ENCODE measurements around the gene TMEM269. TPM values are rescaled to one million over a fixed set of nuclear protein-coding genes. Genes with fewer than 3 reads are reported as not detected.

The TMEM269 gene
- total and polyA plus RNA-seq, 2 experiments from 2014 or later = not detected

GRCh38 chr1:42833981-42834380 is 49.2 kb downstream of the TMEM269 start:
- no peak for DNase-seq
- Histone ChIP-seq H3K9me3 (ENCODE audit: low read depth) (no peaks in the 10 kb centered on the region), H3K9ac (no peak overlapping the region), H3K79me2 (ENCODE audit: insufficient read depth) (no peaks in the 10 kb centered on the region), H3K4me1 (ENCODE audit: insufficient read depth) (no peaks in the 10 kb centered on the region), H3K36me3 (ENCODE audit: low read depth) (peaks cover 16% of the 10 kb centered on the region; the same call in 1 of the 2 replicates), H2AFZ (no peak overlapping the region), H3F3A (ENCODE audit: insufficient read depth) (no peaks in the 10 kb centered on the region), H4K20me1 (ENCODE audit: insufficient read depth) (no peaks in the 10 kb centered on the region), H3K4me2 (ENCODE audit: unreplicated experiment) (no peak overlapping the region), H3K27me3 (replicated peaks; ENCODE audit: insufficient read depth) (no peaks in the 10 kb centered on the region), H3K4me3 (no peak overlapping the region), H3K27ac (no peak overlapping the region), H3K9me2 (ENCODE audit: insufficient read depth) (no peaks in the 10 kb centered on the region)
- in situ Hi-C loops (cut with MboI) = no loop called here
- TF ChIP-seq EZH2phosphoT487 (IDR thresholded peaks at IDR 0.05; ENCODE audit: insufficient read depth, low read depth) (no peak), EZH2 (IDR thresholded peaks at IDR 0.05; ENCODE audit: insufficient read depth, poor library complexity, severe bottlenecking) (no peak)
- WGBS, 2 experiments (ENCODE audit: low coverage in 1 of 2, low lambda C conversion rate in 2 of 2, missing lambda C conversion rate in 2 of 2) = 94 to 98% methylated on average over 4 of the region's 4 CpGs

GRCh38 chr1:42834803-42835202 is 50.0 kb downstream of the TMEM269 start:
- in situ Hi-C loops (cut with MboI) = no loop called here
- Histone ChIP-seq H3K4me1 (ENCODE audit: insufficient read depth) (no peaks in the 10 kb centered on the region), H3K27me3 (replicated peaks; ENCODE audit: insufficient read depth) (no peaks in the 10 kb centered on the region), H3K9me3 (ENCODE audit: low read depth) (no peaks in the 10 kb centered on the region), H3K4me2 (ENCODE audit: unreplicated experiment) (no peak overlapping the region), H3K36me3 (ENCODE audit: low read depth) (peaks cover 16% of the 10 kb centered on the region; the same call in 1 of the 2 replicates), H3F3A (ENCODE audit: insufficient read depth) (no peaks in the 10 kb centered on the region), H3K27ac (no peak overlapping the region), H4K20me1 (ENCODE audit: insufficient read depth) (no peaks in the 10 kb centered on the region), H2AFZ (no peak overlapping the region), H3K4me3 (no peak overlapping the region), H3K9ac (no peak overlapping the region), H3K79me2 (ENCODE audit: insufficient read depth) (no peaks in the 10 kb centered on the region), H3K9me2 (ENCODE audit: insufficient read depth) (no peaks in the 10 kb centered on the region)
- no peak for DNase-seq
- WGBS, 2 experiments (ENCODE audit: low coverage in 1 of 2, low lambda C conversion rate in 2 of 2, missing lambda C conversion rate in 2 of 2) = 84 to 85% methylated on average over 5 of the region's 5 CpGs
- no peak for TF ChIP-seq EZH2phosphoT487 (IDR thresholded peaks at IDR 0.05; ENCODE audit: insufficient read depth, low read depth)
- TF ChIP-seq EZH2 (IDR thresholded peaks at IDR 0.05; ENCODE audit: insufficient read depth, poor library complexity, severe bottlenecking) = no peak

- H3K27me3 ChIP-seq (replicated peaks; ENCODE audit: insufficient read depth) = no peaks in the 10 kb centered on the region
- peaks cover 16% of the 10 kb centered on the region; the same call in 1 of the 2 replicates for H3K36me3 ChIP-seq (ENCODE audit: low read depth)
- H3F3A ChIP-seq (ENCODE audit: insufficient read depth) = no peaks in the 10 kb centered on the region
- H3K79me2 ChIP-seq (ENCODE audit: insufficient read depth) = no peaks in the 10 kb centered on the region
- in situ Hi-C loops (cut with MboI) = no loop called here
- no peak for DNase-seq
- H4K20me1 ChIP-seq (ENCODE audit: insufficient read depth) = no peaks in the 10 kb centered on the region
- no peak overlapping the region for H3K4me3 ChIP-seq
- no peak overlapping the region for H3K27ac ChIP-seq
- no peaks in the 10 kb centered on the region for H3K4me1 ChIP-seq (ENCODE audit: insufficient read depth)
- no peak overlapping the region for H3K4me2 ChIP-seq (ENCODE audit: unreplicated experiment)
- no peaks in the 10 kb centered on the region for H3K9me3 ChIP-seq (ENCODE audit: low read depth)
- H3K9me2 ChIP-seq (ENCODE audit: insufficient read depth) = no peaks in the 10 kb centered on the region
- no peak overlapping the region for H2AFZ ChIP-seq
- WGBS, 2 experiments (ENCODE audit: low coverage in 1 of 2, low lambda C conversion rate in 2 of 2, missing lambda C conversion rate in 2 of 2) = 100% methylated on average over 2 of the region's 2 CpGs
- H3K9ac ChIP-seq = no peak overlapping the region
- TF ChIP-seq EZH2phosphoT487 (IDR thresholded peaks at IDR 0.05; ENCODE audit: insufficient read depth, low read depth) (no peak), EZH2 (IDR thresholded peaks at IDR 0.05; ENCODE audit: insufficient read depth, poor library complexity, severe bottlenecking) (no peak)
Measured at GRCh38 chr1:42835422-42835821, 50.6 kb downstream of the TMEM269 start.

DNA sequence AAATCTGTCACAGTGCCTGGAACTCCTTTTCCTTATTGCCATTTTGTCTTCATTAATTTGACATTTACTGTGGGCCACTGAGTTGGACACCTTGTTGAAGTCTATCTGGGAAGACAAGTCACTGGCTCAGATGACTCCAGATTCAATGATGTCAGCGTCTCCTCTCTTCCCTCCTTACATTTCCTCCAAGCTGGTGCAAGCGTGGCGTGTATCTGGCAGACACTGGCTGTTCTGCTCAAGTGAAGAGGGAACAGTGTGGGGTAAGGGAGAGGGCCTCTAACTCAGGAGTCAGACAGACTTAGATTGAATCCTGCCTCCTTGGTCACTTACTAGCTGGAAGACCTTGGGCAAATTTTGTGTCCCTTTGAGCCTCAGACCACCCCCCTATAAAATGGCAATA is 52.9 kb downstream of the TMEM269 start:
- Histone ChIP-seq H3K9ac (no peak overlapping the region), H3K4me3 (no peak overlapping the region), H3K79me2 (ENCODE audit: insufficient read depth) (no peaks in the 10 kb centered on the region), H3F3A (ENCODE audit: insufficient read depth) (no peaks in the 10 kb centered on the region), H4K20me1 (ENCODE audit: insufficient read depth) (no peaks in the 10 kb centered on the region), H3K36me3 (ENCODE audit: low read depth) (peaks cover 22% of the 10 kb centered on the region; the same call in 1 of the 2 replicates), H3K27me3 (replicated peaks; ENCODE audit: insufficient read depth) (no peaks in the 10 kb centered on the region), H2AFZ (no peak overlapping the region), H3K9me3 (ENCODE audit: low read depth) (no peaks in the 10 kb centered on the region), H3K4me1 (ENCODE audit: insufficient read depth) (no peaks in the 10 kb centered on the region), H3K4me2 (ENCODE audit: unreplicated experiment) (no peak overlapping the region), H3K9me2 (ENCODE audit: insufficient read depth) (no peaks in the 10 kb centered on the region), H3K27ac (no peak overlapping the region)
- in situ Hi-C loops (cut with MboI) = no loop called here
- 48% methylated on average over 3 of the region's 3 CpGs for WGBS, 2 experiments (ENCODE audit: low coverage in 1 of 2, low lambda C conversion rate in 2 of 2, missing lambda C conversion rate in 2 of 2)
- TF ChIP-seq EZH2 (IDR thresholded peaks at IDR 0.05; ENCODE audit: insufficient read depth, poor library complexity, severe bottlenecking) (no peak), EZH2phosphoT487 (IDR thresholded peaks at IDR 0.05; ENCODE audit: insufficient read depth, low read depth) (no peak)
- DNase-seq = no peak
